GM12891 (cell line): ENCODE results near the gene DCT.

Experiments used
- POLR2A ChIP-seq: IDR thresholded peaks from 2 replicates; pipeline ENCODE4 v1.6.1; 2011; ENCODE audit warnings: low read depth, low read length, control low read depth
- POLR2AphosphoS5 ChIP-seq: IDR thresholded peaks from 2 replicates; pipeline ENCODE4 v1.6.1; 2011; ENCODE audit warnings: low read depth, low read length, control low read depth
- TAF1 ChIP-seq: IDR thresholded peaks from 2 replicates; pipeline ENCODE4 v1.6.1; 2011; ENCODE audit warnings: low read depth, low read length, control low read depth

- TF ChIP-seq POLR2AphosphoS5: no peak
- TF ChIP-seq POLR2A: no peak
- TF ChIP-seq TAF1: no peak
Observed at GRCh38 chr13:94395860-94396259, 83.6 kb downstream of the DCT start.
